ENCODE measurements around the gene CMPK1. TPM values are rescaled to one million over a fixed set of nuclear protein-coding genes. Genes with fewer than 3 reads are reported as not detected.

The CMPK1 gene
- total and polyA plus RNA-seq, 2 of the 8 experiments (the other 6 are each of a cell fraction or from before 2014, with no cell fraction given) = 6.0 to 36.9 TPM

DNA sequence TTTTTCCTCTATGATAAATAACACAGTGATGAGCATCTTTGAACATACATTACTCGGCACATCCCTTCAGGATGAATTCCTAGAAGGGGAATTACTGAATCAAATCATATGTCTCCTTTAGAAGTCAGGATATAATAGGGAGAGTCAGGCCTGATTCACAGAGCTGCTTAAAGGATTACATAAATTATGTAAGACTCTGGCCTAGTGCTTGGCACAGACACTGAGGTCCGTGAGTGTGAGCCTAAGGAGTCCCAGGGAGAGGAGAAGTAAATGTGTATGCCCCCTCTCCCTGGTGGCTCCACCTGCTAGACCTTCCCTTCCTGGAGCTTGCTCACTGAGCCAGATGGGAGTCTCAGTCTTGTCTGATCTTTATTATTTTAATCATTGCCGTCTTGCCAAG is 73.9 kb downstream of the CMPK1 start (continued):
- no peak for TF ChIP-seq PHF8 (conservative IDR thresholded peaks at IDR 0.05; ENCODE audit: low read depth, low read length)
- TF ChIP-seq, protein P1, sequence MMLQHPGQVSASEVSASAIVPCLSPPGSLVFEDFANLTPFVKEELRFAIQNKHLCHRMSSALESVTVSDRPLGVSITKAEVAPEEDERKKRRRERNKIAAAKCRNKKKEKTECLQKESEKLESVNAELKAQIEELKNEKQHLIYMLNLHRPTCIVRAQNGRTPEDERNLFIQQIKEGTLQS (IDR thresholded peaks at IDR 0.05; ENCODE audit: insufficient read depth, low read depth, low read length) = no peak
